Measurements from ENCODE around the gene TMEM25. TPM values are rescaled to one million over a fixed set of nuclear protein-coding genes. Genes with fewer than 3 reads are reported as not detected.

The TMEM25 gene
- polyA plus RNA-seq, 3 donors = 0.57 TPM; not detected in 2

DNA sequence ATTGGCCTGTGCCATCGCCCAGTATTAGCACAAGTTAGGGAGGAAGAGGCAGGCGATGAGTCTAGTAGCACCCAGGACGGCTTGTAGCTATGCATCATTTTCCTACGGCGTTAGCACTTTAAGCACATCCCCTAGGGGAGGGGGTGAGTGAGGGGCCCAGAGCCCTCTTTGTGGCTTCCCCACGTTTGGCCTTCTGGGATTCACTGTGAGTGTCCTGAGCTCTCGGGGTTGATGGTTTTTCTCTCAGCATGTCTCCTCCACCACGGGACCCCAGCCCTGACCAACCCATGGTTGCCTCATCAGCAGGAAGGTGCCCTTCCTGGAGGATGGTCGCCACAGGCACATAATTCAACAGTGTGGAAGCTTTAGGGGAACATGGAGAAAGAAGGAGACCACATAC is 4.3 kb downstream of the TMEM25 start:
- intact Hi-C loops (cut with micrococcal nuclease) = no loop called here
- Mint-ChIP-seq H3K27me3 (ENCODE audit: low read depth in 3 of 3) (peaks cover 8 to 19% (median 16%) of the 10 kb centered on the region in 3 donors), H3K4me3 (no peak overlapping the region), H3K9me3 (peaks cover 0 to 2% (median 0%) of the 10 kb centered on the region in 7 donors), H3K36me3 (peaks cover 0 to 2% of the 10 kb centered on the region in 2 donors), H3K27ac (no peak overlapping the region), H3K4me1 (peaks cover 7% of the 10 kb centered on the region)
- H3K9ac ChIP-seq (ENCODE audit: insufficient read depth, low read length, poor library complexity, severe bottlenecking) = no peak overlapping the region
- H3K36me3 ChIP-seq (replicated peaks in 1 of 2; ENCODE audit: control insufficient read depth in 1 of 2, insufficient read depth in 2 of 2, low read length in 2 of 2) = no peaks in the 10 kb centered on the region
- H4K20me1 ChIP-seq (ENCODE audit: insufficient read depth, low read length) = no peaks in the 10 kb centered on the region
- H3K27me3 ChIP-seq (ENCODE audit: control insufficient read depth in 2 of 2, insufficient read depth in 2 of 2, low read length in 2 of 2) = peaks cover 1 to 9% of the 10 kb centered on the region in 2 donors
- H3K4me1 ChIP-seq (ENCODE audit: control insufficient read depth in 1 of 2, insufficient read depth in 2 of 2, low read length in 2 of 2) = peaks cover 7 to 14% of the 10 kb centered on the region in 2 donors
- no peaks in the 10 kb centered on the region for H3K79me2 ChIP-seq (ENCODE audit: insufficient read depth, low read length)
- H3K9me3 ChIP-seq (replicated peaks in 1 of 2; ENCODE audit: control insufficient read depth in 1 of 2, insufficient read depth in 1 of 2, low read length in 2 of 2) = no peaks in the 10 kb centered on the region
- no peak overlapping the region for H3K4me2 ChIP-seq (replicated peaks; ENCODE audit: extremely low read depth, low read length, poor library complexity, severe bottlenecking)
- H2AFZ ChIP-seq (ENCODE audit: insufficient read depth, low read depth, low read length, poor library complexity, severe bottlenecking) = no peak overlapping the region
- H3K4me3 ChIP-seq (replicated peaks in 1 of 3; ENCODE audit: low read depth in 2 of 3, low read length in 3 of 3) = no peak overlapping the region
- TF ChIP-seq, protein P1, sequence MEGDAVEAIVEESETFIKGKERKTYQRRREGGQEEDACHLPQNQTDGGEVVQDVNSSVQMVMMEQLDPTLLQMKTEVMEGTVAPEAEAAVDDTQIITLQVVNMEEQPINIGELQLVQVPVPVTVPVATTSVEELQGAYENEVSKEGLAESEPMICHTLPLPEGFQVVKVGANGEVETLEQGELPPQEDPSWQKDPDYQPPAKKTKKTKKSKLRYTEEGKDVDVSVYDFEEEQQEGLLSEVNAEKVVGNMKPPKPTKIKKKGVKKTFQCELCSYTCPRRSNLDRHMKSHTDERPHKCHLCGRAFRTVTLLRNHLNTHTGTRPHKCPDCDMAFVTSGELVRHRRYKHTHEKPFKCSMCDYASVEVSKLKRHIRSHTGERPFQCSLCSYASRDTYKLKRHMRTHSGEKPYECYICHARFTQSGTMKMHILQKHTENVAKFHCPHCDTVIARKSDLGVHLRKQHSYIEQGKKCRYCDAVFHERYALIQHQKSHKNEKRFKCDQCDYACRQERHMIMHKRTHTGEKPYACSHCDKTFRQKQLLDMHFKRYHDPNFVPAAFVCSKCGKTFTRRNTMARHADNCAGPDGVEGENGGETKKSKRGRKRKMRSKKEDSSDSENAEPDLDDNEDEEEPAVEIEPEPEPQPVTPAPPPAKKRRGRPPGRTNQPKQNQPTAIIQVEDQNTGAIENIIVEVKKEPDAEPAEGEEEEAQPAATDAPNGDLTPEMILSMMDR (IDR thresholded peaks at IDR 0.05) = no peak
- WGBS (ENCODE audit: insufficient coverage) = 100% methylated on average over 1 of the region's 9 CpGs
- no peak for DNase-seq
- no peak overlapping the region for H3K27ac ChIP-seq (ENCODE audit: low read depth in 1 of 2, low read length in 2 of 2)

DNA sequence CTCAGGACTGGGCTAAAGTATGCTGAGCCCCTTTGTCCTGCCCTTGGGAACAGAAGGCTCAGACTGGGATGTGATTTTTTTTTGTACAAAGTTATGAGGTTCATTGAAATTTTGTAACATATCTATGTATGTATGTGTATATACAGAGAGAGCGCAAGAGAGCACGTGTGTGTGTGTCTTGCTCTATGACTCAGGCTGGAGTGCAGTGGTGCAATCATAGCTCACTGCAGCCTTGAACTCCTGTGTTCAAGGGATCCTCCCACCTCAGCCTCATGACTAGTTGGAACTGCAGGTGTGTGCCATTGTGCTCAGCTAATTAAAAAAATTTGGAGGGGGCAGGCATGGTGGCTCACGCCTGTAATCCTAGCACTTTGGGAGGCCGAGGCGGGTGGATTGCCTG is 5.7 kb downstream of the TMEM25 start:
- Mint-ChIP-seq H3K27ac (no peak overlapping the region), H3K27me3 (ENCODE audit: low read depth in 3 of 3) (peaks cover under 1 to 7% (median 5%) of the 10 kb centered on the region in 3 donors), H3K4me1 (peaks cover 1% of the 10 kb centered on the region), H3K9me3 (no peaks in the 10 kb centered on the region), H3K36me3 (peaks cover 0 to 4% of the 10 kb centered on the region in 2 donors), H3K4me3 (no peak overlapping the region)
- H3K27ac ChIP-seq (ENCODE audit: low read depth in 1 of 2, low read length in 2 of 2) = no peak overlapping the region
- no peaks in the 10 kb centered on the region for H3K79me2 ChIP-seq (ENCODE audit: insufficient read depth, low read length)
- peaks cover 0 to under 1% of the 10 kb centered on the region in 2 donors for H3K27me3 ChIP-seq (ENCODE audit: control insufficient read depth in 2 of 2, insufficient read depth in 2 of 2, low read length in 2 of 2)
- H3K4me2 ChIP-seq (replicated peaks; ENCODE audit: extremely low read depth, low read length, poor library complexity, severe bottlenecking) = no peak overlapping the region
- 100% methylated on average over 2 of the region's 5 CpGs for WGBS (ENCODE audit: insufficient coverage)
- no peak overlapping the region for H2AFZ ChIP-seq (ENCODE audit: insufficient read depth, low read depth, low read length, poor library complexity, severe bottlenecking)
- H3K4me3 ChIP-seq (replicated peaks in 1 of 3; ENCODE audit: low read depth in 2 of 3, low read length in 3 of 3) = no peak overlapping the region
- TF ChIP-seq, protein P1 (IDR thresholded peaks at IDR 0.05) = no peak
- H3K9me3 ChIP-seq (replicated peaks in 1 of 2; ENCODE audit: control insufficient read depth in 1 of 2, insufficient read depth in 1 of 2, low read length in 2 of 2) = no peaks in the 10 kb centered on the region
- no peaks in the 10 kb centered on the region for H3K4me1 ChIP-seq (ENCODE audit: control insufficient read depth in 1 of 2, insufficient read depth in 2 of 2, low read length in 2 of 2)
- intact Hi-C loops (cut with micrococcal nuclease) = no loop called here
- DNase-seq = no peak
- no peaks in the 10 kb centered on the region for H4K20me1 ChIP-seq (ENCODE audit: insufficient read depth, low read length)
- no peaks in the 10 kb centered on the region for H3K36me3 ChIP-seq (replicated peaks in 1 of 2; ENCODE audit: control insufficient read depth in 1 of 2, insufficient read depth in 2 of 2, low read length in 2 of 2)
- no peak overlapping the region for H3K9ac ChIP-seq (ENCODE audit: insufficient read depth, low read length, poor library complexity, severe bottlenecking)
